ENCODE results near the gene MESP1. TPM values are rescaled to one million over a fixed set of nuclear protein-coding genes. Genes with fewer than 3 reads are reported as not detected.
"Not testable (repeated sequence)": the region's sequence is repeated elsewhere in the genome, so short reads cannot be mapped to it uniquely, and the experiment has no call there.

The MESP1 gene
- total and polyA plus RNA-seq, 2 experiments from 2014 or later = 0.50 to 2.7 TPM

- Histone ChIP-seq H3K36me3 (replicated peaks; ENCODE audit: insufficient read depth, low read depth) (no peaks in the 10 kb centered on the region), H2AFZ (no peak overlapping the region), H3K9me3 (ENCODE audit: low read depth) (peaks cover 3% of the 10 kb centered on the region), H4K20me1 (ENCODE audit: insufficient read depth, poor library complexity, severe bottlenecking) (no peaks in the 10 kb centered on the region), H3K4me1 (ENCODE audit: insufficient read depth) (no peaks in the 10 kb centered on the region), H3K79me2 (no peaks in the 10 kb centered on the region), H3K4me3 (no peak overlapping the region), H3K27ac (no peak overlapping the region), H3K4me2 (no peak overlapping the region), H3K27me3 (no peaks in the 10 kb centered on the region), H3K9me2 (replicated peaks; ENCODE audit: insufficient read depth) (no peaks in the 10 kb centered on the region)
- DNase-seq (ENCODE audit: low spot score) = no peak
- TF ChIP-seq EZH2phosphoT487 (IDR thresholded peaks at IDR 0.05; ENCODE audit: low read depth, severe bottlenecking, unreplicated experiment) (no peak), EZH2 (IDR thresholded peaks at IDR 0.05; ENCODE audit: borderline replicate concordance) (no peak), CTCF (IDR thresholded peaks at IDR 0.05; ENCODE audit: poor library complexity) (no peak)
- 95% methylated on average over 22 of the region's 22 CpGs for WGBS (ENCODE audit: low lambda C conversion rate, missing lambda C conversion rate)
These were observed 41.2 kb upstream of the MESP1 start for GRCh38 chr15:89792106-89792805.

GRCh38 chr15:89790661-89791060 lies 39.6 kb upstream of the MESP1 start:
- no peaks in the 10 kb centered on the region for H3K9me2 ChIP-seq (replicated peaks; ENCODE audit: insufficient read depth)
- H3K4me2 ChIP-seq = no peak overlapping the region
- no peaks in the 10 kb centered on the region for H3K79me2 ChIP-seq
- no peaks in the 10 kb centered on the region for H3K27me3 ChIP-seq
- no peak overlapping the region for H2AFZ ChIP-seq
- 95% methylated on average over 14 of the region's 16 CpGs for WGBS (ENCODE audit: low lambda C conversion rate, missing lambda C conversion rate)
- H3K4me1 ChIP-seq (ENCODE audit: insufficient read depth) = no peaks in the 10 kb centered on the region
- no peaks in the 10 kb centered on the region for H3K36me3 ChIP-seq (replicated peaks; ENCODE audit: insufficient read depth, low read depth)
- DNase-seq (ENCODE audit: low spot score) = no peak
- no peak for TF ChIP-seq EZH2phosphoT487 (IDR thresholded peaks at IDR 0.05; ENCODE audit: low read depth, severe bottlenecking, unreplicated experiment)
- TF ChIP-seq EZH2 (IDR thresholded peaks at IDR 0.05; ENCODE audit: borderline replicate concordance) = no peak
- TF ChIP-seq CTCF (IDR thresholded peaks at IDR 0.05; ENCODE audit: poor library complexity) = no peak
- no peak overlapping the region for H3K27ac ChIP-seq
- H3K9me3 ChIP-seq (ENCODE audit: low read depth) = peaks cover 3% of the 10 kb centered on the region
- no peaks in the 10 kb centered on the region for H4K20me1 ChIP-seq (ENCODE audit: insufficient read depth, poor library complexity, severe bottlenecking)
- H3K4me3 ChIP-seq = no peak overlapping the region

- H3K4me3 ChIP-seq = no peak overlapping the region
- H3K27me3 ChIP-seq = no peaks in the 10 kb centered on the region
- WGBS (ENCODE audit: low lambda C conversion rate, missing lambda C conversion rate) = 85% methylated on average over 10 of the region's 10 CpGs
- H3K9me2 ChIP-seq (replicated peaks; ENCODE audit: insufficient read depth) = no peaks in the 10 kb centered on the region
- H3K4me1 ChIP-seq (ENCODE audit: insufficient read depth) = peaks cover under 1% of the 10 kb centered on the region
- no peak overlapping the region for H3K4me2 ChIP-seq
- no peak overlapping the region for H2AFZ ChIP-seq
- H3K27ac ChIP-seq = no peak overlapping the region
- no peak for TF ChIP-seq EZH2 (IDR thresholded peaks at IDR 0.05; ENCODE audit: borderline replicate concordance)
- no peak for TF ChIP-seq EZH2phosphoT487 (IDR thresholded peaks at IDR 0.05; ENCODE audit: low read depth, severe bottlenecking, unreplicated experiment)
- TF ChIP-seq CTCF (IDR thresholded peaks at IDR 0.05; ENCODE audit: poor library complexity) = no peak
- no peaks in the 10 kb centered on the region for H4K20me1 ChIP-seq (ENCODE audit: insufficient read depth, poor library complexity, severe bottlenecking)
- H3K79me2 ChIP-seq = no peaks in the 10 kb centered on the region
- H3K36me3 ChIP-seq (replicated peaks; ENCODE audit: insufficient read depth, low read depth) = no peaks in the 10 kb centered on the region
- no peak for DNase-seq (ENCODE audit: low spot score)
- peaks cover 3% of the 10 kb centered on the region for H3K9me3 ChIP-seq (ENCODE audit: low read depth)
These were observed 39.2 kb upstream of the MESP1 start for GRCh38 chr15:89790206-89790605.

GRCh38 chr15:89788585-89788984 lies 37.5 kb upstream of the MESP1 start:
- H3K9me3 ChIP-seq (ENCODE audit: low read depth); H3K9me2 ChIP-seq (replicated peaks; ENCODE audit: insufficient read depth); H2AFZ ChIP-seq; H3K27ac ChIP-seq; H3K4me2 ChIP-seq; H3K27me3 ChIP-seq; H3K36me3 ChIP-seq (replicated peaks; ENCODE audit: insufficient read depth, low read depth); H4K20me1 ChIP-seq (ENCODE audit: insufficient read depth, poor library complexity, severe bottlenecking); DNase-seq (ENCODE audit: low spot score); H3K4me3 ChIP-seq; H3K79me2 ChIP-seq: not testable (repeated sequence)
- 97% methylated on average over 4 of the region's 4 CpGs for WGBS (ENCODE audit: low lambda C conversion rate, missing lambda C conversion rate)
- peaks cover 17% of the 10 kb centered on the region for H3K4me1 ChIP-seq (ENCODE audit: insufficient read depth)
